Measurements from ENCODE around the gene USP4. TPM values are rescaled to one million over a fixed set of nuclear protein-coding genes. Genes with fewer than 3 reads are reported as not detected.
A peak's percentile ranks its signal among the peaks of the same experiment; 100 is the strongest.

The USP4 gene
- total and polyA plus RNA-seq, 3 donors from 2014 or later, result 48.0 to 95.1 (median 72.0) TPM

DNA sequence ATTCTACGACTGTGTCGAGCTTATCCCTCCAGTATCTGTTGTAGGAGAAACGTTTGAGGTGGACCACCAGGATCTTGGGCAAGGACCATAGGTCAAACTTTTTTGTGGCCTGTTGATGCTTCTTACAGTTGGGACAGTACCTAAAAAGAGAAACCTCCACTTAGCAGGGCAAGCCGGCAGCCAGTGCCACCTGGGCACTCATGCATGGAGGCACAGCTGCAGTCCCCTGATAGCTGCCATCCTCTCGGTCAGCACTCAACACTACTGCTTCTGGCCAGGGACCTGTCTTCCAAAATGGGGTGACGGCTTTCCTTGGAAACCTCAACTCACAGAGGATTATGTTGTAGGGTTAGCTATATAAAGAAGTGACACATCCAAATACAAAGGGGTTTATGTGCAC, 55.9 kb downstream of the USP4 start:
- intact Hi-C loops (cut with DNase I; ENCODE audit: low total_unique reads), result no loop called here
- no peak for DNase-seq
- TF ChIP-seq, protein P1, sequence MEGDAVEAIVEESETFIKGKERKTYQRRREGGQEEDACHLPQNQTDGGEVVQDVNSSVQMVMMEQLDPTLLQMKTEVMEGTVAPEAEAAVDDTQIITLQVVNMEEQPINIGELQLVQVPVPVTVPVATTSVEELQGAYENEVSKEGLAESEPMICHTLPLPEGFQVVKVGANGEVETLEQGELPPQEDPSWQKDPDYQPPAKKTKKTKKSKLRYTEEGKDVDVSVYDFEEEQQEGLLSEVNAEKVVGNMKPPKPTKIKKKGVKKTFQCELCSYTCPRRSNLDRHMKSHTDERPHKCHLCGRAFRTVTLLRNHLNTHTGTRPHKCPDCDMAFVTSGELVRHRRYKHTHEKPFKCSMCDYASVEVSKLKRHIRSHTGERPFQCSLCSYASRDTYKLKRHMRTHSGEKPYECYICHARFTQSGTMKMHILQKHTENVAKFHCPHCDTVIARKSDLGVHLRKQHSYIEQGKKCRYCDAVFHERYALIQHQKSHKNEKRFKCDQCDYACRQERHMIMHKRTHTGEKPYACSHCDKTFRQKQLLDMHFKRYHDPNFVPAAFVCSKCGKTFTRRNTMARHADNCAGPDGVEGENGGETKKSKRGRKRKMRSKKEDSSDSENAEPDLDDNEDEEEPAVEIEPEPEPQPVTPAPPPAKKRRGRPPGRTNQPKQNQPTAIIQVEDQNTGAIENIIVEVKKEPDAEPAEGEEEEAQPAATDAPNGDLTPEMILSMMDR (IDR thresholded peaks at IDR 0.05), result no peak
- no peak for TF ChIP-seq POLR2A (IDR thresholded peaks at IDR 0.05)
- 90 to 93% methylated on average over 4 to 6 of the region's 6 CpGs for WGBS, 2 donors
- Histone ChIP-seq H3K27ac (no peak overlapping the region), H3K36me3 (ENCODE audit: low read depth, missing control alignments) (no peaks in the 10 kb centered on the region), H3K27me3 (no peaks in the 10 kb centered on the region), H3K4me3 (no peak overlapping the region), H3K9me3 (no peaks in the 10 kb centered on the region), H3K4me1 (peaks cover 3% of the 10 kb centered on the region)

DNA sequence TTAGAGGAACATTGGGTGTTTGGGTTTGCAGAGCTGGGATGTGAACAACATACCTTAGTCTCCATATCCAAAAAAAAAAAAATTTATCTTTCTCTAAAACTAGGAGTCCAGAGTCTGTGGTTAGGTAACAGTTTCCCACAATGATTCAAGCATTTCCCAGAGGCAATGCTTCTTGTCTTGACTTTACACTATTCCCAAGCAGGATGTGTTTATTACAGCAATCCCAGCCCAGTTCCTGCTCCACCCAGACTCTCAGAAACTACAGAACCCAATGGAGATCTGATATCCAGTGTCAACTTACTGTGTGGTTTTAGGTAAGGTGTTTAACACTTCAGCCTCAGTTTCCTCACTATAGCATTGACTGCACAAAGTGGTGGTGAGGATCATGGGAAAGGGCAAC, 60.5 kb downstream of the USP4 start:
- Histone ChIP-seq H3K4me1 (peaks cover 35% of the 10 kb centered on the region), H3K36me3 (ENCODE audit: low read depth, missing control alignments) (no peaks in the 10 kb centered on the region)
- no peak for DNase-seq

DNA sequence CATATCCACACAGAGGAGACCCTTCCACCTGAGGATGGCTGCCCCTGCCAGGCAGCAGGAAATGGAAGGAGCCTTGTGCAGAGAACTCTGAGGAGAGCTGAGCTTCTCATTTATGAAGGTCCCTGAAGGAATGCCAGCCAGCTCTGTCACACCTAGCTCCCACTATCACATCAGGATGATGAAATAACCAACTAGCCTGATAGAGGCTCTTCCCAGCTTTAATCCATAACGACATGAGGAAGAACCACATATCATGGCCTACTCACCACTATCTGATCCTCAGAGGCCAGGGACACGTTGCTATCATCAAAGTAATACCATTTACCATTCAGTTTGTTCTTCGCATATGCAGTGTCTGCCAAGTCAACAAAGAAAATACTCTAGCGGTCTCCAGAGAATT, 61.3 kb downstream of the USP4 start:
- no peak for DNase-seq
- no peak overlapping the region for H3K4me3 ChIP-seq
- TF ChIP-seq, protein P1 (IDR thresholded peaks at IDR 0.05), result no peak
- no peak for TF ChIP-seq POLR2A (IDR thresholded peaks at IDR 0.05)
- no peaks in the 10 kb centered on the region for H3K27me3 ChIP-seq
- H3K27ac ChIP-seq, result peak overlapping the region; percentile 58 to 98
- H3K4me1 ChIP-seq, result peaks cover 35% of the 10 kb centered on the region
- intact Hi-C loops (cut with DNase I; ENCODE audit: low total_unique reads), result loop anchor here (10.0 kb wide), 1 partner anchor 254 kb away; the partner anchor contains the start of genes IMPDH2 and NDUFAF3
- WGBS, 2 donors, result 27 to 41% methylated on average over 4 of the region's 4 CpGs
- no peaks in the 10 kb centered on the region for H3K36me3 ChIP-seq (ENCODE audit: low read depth, missing control alignments)
- no peaks in the 10 kb centered on the region for H3K9me3 ChIP-seq

More for the DNA sequence above, 60.5 kb downstream of the USP4 start:
- intact Hi-C loops (cut with DNase I; ENCODE audit: low total_unique reads), result loop anchor here (10.0 kb wide), 1 partner anchor 255 kb away; the partner anchor contains the start of genes IMPDH2 and NDUFAF3
- no peak overlapping the region for H3K4me3 ChIP-seq
- no peaks in the 10 kb centered on the region for H3K9me3 ChIP-seq
- H3K27me3 ChIP-seq, result no peaks in the 10 kb centered on the region
- H3K27ac ChIP-seq, result peak overlapping the region in 1 of 2 donors; percentile 98
- TF ChIP-seq, protein P1 (IDR thresholded peaks at IDR 0.05), result no peak
- no peak for TF ChIP-seq POLR2A (IDR thresholded peaks at IDR 0.05)

DNA sequence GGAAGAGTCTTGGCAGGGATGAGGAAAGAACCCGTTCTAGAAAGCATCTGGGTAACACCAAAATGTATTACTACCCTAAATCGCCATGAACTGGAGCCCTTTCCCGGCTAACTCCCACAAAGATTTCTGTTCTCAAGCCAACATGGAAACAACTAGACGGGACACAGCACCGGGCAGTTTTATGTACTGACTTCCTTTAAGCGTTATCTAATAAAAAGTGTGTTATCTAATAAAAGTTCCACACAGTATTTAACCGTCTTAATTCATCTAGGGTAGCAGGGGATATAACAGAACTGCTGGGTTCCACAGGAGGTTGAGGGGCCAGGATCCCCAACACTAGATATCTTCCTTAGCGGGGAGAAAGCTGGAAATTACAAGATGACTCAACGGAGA, 62.5 kb downstream of the USP4 start:
- no peaks in the 10 kb centered on the region for H3K36me3 ChIP-seq (ENCODE audit: low read depth, missing control alignments)
- TF ChIP-seq, protein P1 (IDR thresholded peaks at IDR 0.05), result no peak
- no peak for TF ChIP-seq POLR2A (IDR thresholded peaks at IDR 0.05)
- 10 to 14% methylated on average over 9 of the region's 9 CpGs for WGBS, 2 donors
- H3K9me3 ChIP-seq, result no peaks in the 10 kb centered on the region
- peak overlapping the region; percentile 50 to 66 for H3K4me3 ChIP-seq
- peaks cover 35% of the 10 kb centered on the region for H3K4me1 ChIP-seq
- no peaks in the 10 kb centered on the region for H3K27me3 ChIP-seq
- intact Hi-C loops (cut with DNase I; ENCODE audit: low total_unique reads), result loop anchor here (10.0 kb wide), 1 partner anchor 253 kb away; the partner anchor contains the start of genes IMPDH2 and NDUFAF3
- no peak for DNase-seq
- H3K27ac ChIP-seq, result peak overlapping the region; percentile 94 to 98
